Tongue (tissue), 2 donors: ENCODE data around the gene LIMCH1. TPM values are rescaled to one million over a fixed set of nuclear protein-coding genes. Genes with fewer than 3 reads are reported as not detected.
A peak's percentile ranks its signal among the peaks of the same experiment; 100 is the strongest.
"Not testable (repeated sequence)": the region's sequence is repeated elsewhere in the genome, so short reads cannot be mapped to it uniquely, and the experiment has no call there.

Experiments
- DNase-seq: peaks from one replicate; pipeline ENCODE4 v3.0.0-alpha.2; 2015
- total RNA-seq: library from RNA; depleted of rRNA; stranded (reverse); fragments of >200 nt; gene quantifications from one replicate; pipeline ENCODE4 v1.2.3, GENCODE V29; 2014

Gene LIMCH1
- total RNA-seq, 1 donor from 2014 or later = 177 TPM

DNA sequence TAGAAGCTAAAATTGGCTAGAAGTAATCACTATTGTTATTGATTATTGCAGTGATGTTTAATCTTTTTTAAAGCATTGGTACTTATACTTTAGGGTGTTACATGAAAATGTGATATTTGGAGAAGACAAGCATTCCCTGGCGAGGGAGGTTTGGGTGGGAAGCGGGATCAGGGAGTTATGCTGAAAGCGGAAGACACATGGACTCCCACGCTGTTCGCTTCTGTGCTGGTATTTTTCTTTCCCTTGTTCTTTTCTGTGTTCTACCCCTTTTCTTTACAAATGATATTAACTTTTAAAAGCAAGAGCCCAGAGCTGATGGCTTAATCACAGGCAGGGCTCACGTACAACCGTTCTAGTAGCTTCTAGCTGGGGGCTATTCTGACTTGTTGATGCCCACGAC lies 148.9 kb downstream of the LIMCH1 start:
- no peak for DNase-seq

DNA sequence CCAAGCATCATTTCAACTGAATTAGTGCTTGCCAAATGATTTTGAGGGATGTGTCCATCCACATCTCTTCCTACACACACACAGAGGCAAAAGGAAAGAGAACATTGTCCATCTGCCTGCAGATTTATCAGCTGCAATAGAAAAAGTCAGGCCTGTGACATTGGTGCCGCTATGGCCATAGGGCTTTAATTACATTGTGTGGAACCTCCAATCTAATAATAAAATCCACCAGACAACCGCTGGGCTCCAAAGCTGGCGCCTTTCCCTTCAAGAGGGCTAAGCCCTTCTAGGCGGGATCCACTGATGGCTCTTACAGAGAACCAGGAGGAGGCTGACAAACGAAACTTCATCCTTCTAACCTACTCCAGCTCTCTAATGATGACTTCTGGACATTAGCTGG lies 150.0 kb downstream of the LIMCH1 start:
- no peak for DNase-seq

DNA sequence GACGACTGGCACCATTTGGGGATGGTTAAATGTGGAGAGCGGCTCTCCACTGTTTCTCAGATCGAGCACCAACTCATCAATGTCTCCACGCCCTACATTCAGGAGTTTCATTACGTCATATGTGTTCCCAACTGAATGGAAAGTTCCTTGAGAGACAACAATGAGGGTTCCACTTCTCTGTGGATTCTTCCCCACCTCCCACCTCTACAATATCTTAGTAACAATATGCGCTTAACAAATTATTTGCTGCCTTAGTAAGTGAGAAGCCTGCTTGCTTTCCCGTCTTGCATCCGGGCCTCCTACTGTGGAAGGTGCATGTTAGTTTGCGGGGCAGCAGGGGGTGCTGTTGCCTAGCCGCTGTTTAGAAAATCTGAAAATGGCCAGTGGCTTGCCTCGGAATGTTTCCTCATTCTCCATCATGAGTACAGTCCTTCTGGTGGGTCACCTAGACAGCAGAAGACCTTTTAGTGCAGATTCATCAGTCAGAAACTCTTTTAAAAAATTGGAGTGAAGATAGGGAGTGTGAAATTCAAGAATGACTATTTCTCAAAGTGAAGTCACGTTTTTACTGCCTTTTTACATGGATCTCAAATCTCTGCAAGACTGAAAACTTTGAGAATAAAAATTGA lies 154.9 kb downstream of the LIMCH1 start:
- DNase-seq = peak; percentile 76

DNA sequence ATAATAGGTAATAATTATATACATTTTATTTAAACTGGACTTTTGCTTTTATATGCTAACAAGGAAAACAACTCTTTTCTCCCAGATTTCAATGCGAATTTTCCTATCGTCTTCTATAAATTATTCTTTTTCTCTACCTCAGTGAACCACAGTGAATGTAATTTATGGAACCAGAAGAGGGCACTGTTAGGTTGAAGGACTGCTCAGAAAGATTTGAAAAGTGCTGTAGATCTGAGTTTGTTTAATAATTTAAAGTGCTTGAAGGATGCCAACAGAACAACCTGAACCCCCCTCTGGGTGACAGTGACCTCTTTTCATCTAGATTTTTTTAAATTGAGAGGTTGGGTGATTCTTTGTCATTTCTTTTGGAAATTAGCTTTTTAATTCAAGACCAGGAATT lies 155.7 kb downstream of the LIMCH1 start:
- DNase-seq = peak; percentile 47

DNA sequence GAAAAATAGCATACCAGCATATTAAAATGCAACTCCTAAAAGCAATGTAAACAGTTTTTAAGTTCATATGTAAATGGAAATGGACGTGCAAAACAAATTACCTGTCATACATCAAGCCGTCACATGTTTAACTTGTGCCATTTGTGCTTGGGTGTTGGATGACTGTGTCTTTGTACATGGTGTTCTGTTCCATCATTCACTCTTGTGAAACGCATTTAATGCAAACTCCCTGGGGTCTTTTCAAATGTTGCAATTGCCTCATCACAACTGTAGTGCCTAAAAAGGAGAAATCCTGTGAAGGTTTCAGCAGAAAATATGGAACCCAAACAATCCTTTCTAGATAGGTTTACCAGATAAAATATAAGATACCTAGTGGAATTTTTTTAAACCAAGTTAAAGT lies 158.2 kb downstream of the LIMCH1 start:
- DNase-seq = no peak

DNA sequence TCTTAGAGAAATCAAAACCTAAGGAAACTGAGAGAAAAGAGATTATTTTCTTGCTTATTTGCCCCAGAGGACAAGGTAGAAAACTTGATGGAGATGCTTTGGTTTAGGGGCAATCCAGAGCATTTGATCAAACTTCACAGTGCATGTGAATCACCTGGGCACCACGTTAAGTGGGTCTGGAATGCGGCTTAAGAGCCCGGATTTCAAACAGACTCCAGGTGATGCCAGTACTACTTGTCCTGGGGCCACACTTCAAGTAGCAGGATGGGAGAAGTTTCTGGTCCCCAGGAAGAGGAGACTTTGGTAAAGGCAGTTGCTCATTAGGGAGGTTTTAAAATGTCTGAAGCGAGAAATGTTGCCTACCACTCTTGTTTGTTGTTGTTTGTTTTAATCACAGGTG lies 158.8 kb downstream of the LIMCH1 start:
- no peak for DNase-seq

DNA sequence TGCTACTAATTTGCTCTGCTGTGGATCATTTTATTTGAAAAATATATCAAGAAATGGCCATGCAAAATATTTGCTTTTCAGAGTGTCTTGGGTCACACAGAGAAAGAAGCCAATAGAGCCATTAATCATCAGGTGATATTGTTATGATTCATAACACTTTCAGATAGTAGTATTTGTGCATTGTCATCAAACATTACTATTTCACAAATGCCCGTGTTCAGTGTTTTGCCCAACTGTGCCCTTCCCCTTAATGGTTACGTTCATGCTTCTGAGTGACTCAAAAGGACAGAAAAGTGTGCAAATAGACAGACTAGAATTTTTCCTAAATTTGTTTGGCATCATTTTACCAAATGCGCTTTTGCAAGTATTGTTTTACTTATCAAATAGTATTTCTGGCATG lies 164.0 kb downstream of the LIMCH1 start:
- DNase-seq = no peak

DNA sequence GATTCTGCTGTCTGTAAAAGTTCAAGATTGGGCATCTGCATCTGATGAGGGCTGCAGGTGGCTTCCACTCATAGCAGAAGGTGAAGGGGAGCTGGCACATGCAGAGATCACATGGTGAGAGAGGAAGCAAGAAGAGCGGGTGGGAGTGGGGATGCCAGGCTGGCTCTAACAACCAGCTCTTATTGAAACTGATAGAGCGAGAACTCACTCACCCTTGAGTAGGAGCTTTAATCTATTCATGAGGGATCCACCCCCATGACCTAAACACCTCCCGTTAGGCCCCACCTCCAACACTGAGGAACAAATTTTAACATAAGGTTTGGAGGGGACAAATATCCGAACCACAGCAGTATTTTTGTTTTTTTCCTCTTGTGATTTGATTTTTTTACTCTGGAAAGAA lies 164.8 kb downstream of the LIMCH1 start:
- DNase-seq = no peak

DNA sequence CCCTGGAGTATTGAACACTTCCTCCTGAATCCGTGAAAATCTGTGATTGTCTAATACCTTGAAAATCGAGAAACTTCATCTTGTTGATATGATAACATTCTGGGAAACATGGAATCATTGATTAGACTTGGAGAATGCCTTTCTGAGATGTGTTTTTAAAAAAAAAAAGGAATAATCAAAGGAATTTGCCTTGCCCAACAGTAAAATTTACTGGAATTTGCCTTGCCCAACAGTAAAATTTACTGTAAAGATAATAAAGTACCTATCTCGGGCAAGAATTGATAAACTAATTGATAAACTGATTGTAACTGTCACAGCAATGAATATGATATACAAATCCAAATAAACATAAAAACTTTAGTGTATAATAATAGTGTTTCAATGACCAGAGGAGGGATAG lies 165.8 kb downstream of the LIMCH1 start:
- DNase-seq = no peak

DNA sequence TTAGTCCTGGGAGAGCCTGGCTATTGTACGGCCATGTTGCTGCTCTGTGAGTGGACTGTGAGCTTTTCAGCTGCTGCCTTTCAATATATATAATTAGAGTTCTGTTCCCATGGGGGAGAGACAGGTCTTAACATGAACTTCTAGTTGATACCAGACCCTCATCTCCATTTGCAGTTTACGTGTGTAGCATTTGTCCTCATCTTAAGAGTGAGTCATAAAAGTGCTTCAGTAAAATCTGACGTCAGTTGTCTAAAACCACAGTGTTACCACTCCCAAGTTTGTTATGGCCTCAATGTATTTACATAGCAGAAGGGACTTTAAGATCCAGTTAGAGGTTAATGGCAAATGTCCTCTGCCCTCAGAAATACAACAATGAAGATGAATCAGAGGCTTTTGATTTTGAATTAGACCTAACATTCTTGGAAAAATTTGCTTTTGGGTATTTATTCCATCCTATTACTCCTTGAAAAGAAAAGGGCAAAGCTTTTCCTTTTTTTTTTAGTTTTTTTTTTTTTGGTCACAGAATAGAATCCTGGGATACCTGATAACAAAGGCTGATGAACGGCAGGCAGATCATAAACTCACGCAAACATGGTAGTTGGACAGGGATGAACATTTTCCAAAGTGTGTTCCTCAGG lies 172.0 kb downstream of the LIMCH1 start:
- DNase-seq = peak; percentile 43

DNA sequence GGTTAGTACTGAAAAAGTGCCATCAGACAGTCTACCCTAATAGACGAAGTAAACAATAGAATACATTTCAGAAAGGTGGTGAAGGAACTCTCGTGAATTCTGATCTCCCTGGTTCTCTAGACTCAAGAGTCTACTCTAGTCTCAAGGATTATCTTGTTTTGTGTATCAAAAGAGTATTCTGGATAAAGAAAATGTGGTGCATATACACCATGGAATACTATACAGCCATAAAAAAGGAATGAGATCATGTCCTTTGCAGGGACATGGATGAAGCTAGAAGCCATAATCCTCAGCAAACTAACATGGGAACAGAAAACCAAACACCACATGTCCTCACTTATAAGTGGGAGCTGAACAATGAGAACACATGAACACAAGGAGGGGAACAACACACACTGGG lies 173.7 kb downstream of the LIMCH1 start:
- not testable (repeated sequence) for DNase-seq

DNA sequence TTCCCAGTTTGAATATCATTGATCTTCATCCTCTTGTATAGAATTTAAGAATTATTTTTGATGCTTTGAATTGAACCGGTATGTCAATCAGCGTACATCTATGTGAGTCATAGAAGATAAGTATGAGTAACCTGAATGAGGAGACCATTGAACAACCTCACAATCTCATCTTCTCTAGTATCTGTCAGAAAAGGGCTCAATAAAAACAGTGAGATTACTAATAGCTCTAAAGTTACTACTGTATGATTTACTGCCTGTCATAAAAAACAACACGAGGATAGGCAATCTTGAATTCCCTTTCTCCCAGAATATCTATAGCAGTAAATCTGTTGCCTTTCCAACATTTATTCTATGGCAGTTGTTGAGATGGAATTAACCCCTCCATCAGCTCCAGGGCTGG lies 174.5 kb downstream of the LIMCH1 start:
- no peak for DNase-seq

DNA sequence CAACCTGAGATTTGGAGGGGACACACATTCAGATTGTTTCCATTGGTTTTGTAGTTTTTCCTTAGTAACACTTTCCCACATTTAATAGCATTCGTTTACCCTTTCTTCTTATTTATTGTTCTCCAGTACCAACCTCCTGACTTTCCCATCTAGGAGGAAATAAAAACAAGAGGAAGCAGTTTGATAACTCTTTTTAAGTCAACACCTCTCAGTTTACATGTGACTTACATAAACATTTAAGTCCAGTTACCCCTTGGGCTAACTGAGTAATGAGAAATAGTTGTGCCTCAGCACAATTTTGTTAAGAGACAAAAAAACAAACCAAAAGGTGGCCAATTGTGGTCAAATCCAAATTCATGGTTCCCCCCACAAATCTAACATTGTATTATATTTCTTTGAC lies 175.8 kb downstream of the LIMCH1 start:
- no peak for DNase-seq

DNA sequence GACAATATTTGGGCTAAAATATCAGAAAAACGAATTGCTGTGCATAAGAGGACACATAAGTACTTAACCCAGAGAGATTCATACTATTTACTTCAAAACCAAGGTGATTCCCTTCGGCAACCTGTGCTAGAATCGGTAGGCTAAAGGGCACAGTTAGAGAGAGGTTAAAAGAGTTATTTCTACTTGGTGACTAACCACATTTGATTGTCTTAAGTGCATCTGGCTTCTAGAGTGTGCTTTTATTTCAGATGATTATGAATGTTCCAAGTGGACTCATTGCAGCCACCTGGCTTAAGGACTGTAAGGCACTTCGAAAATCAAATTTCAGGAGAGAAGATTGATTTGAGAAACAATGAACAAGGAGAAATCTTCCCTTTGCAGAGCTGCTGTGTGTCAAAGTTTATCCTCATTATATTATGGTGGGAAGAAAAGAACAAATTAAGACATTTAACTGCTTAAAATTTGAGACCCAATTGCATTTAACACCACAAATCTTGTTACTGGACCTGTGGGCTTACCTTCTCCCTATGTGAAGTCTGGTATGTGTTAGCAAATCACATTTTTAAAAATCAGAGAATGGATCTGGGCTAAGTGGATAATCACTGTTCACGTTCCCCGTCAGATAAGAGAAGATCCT lies 176.5 kb downstream of the LIMCH1 start:
- DNase-seq = no peak

DNA sequence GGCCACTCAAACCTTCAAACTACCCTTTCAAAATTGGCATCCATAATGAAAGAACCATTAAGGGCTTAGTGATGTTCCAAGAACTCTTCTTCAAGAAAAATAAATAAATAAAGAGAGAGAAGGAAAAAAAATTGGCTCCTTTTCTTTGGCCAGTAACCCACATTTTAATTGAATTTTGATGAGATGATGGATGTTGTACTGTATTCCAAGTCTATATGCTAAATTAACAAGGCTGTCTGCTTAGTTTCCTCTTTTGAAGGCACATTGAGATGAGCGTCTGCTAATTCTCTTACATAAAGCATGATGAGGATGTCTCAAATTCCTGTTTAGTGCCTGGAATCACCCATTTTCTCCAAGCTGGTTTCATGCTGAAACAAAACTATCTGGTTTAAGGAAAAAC lies 177.2 kb downstream of the LIMCH1 start:
- DNase-seq = peak; percentile 32

DNA sequence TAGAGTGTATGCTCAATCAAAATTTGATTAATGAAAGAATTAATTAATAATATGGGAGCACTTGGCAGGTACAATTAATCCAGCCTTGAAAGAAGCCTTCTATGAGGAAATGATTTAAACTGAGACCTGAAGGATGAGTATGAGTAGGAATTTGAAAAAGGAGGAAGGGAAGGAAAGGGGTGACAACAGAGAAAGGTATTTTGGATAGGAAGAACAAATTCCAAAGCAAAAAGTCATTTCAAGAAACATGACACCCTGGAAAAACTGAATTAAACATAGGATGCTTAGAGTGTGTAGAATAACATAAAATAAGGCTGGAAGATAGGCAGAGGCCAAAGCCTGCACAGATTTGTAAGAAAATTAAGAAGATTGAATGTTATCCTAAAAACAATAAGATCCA lies 180.9 kb downstream of the LIMCH1 start:
- DNase-seq = no peak

DNA sequence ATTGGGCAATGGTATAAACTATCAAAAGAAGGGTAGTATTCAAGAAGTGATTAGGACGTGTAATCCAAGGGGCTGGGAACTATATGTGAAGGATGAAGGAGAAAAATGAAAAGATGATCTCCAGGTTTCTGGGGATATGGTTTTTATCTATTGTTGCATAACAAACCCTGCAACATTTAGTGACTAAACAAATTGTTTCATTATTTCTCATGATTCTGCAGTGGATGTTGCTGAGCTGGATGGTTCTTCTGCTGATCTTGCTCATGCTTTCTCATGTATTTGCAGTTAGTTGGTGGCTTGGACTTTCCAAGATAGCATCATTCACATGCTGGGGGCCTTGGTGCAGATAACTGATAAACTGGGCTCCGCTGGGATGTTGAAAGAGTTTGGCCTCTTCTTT lies 181.5 kb downstream of the LIMCH1 start:
- no peak for DNase-seq

DNA sequence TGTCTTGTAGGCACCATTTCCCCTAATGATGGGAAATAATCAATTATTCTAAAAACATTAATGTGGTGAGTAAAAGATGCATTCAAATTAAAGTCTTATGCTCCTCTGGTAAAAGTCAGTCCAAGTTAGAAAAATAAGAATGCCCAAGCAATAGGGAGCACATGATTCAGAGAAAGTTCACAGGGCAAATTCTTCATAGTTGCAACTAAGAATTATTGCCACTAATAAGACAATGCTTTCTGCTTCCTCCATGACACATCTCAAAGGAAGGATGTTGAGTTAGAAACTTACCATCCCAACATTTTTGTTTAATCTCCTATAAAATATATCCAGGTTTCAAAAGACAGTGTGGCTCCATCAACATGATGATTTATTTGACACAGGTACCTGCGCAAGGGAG lies 184.2 kb downstream of the LIMCH1 start:
- DNase-seq = no peak

DNA sequence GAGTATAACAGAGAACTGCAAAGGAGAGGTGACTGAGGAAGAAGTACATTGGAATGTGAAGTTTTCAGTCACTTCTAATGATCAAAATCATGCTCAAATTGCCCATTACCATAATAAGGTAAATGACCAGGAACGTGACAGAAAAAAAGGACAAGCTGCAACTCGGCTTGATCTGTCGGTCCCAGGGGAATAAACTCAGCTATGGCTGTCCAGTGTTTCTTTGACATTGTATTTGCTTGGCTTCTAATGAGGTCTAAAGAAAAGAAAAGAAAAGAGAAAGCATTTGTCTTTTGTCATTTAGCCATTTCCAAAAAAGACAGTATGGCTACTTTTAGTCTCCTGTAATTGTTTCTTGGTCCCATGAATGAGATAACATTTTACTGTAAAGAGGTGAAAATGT lies 185.3 kb downstream of the LIMCH1 start:
- DNase-seq = no peak

DNA sequence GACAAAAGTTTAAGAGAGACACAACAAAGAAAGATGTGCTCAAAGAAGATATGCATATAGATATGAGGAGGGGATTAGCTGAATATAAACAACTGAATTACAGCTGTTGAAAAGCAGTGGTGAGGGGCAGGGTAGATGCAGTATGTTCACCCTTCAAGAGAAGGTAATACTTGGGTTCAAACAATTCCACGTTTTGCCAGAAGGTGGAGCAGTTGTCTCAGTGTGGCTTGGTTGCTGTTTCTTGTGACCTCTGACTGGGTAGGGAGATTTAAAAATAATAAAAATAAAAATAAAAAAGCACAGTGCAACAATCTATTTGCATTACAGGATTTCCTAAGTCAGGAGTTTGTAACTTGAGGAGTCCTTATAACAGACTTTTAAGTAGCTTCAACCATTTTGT lies 187.3 kb downstream of the LIMCH1 start:
- DNase-seq = no peak

DNA sequence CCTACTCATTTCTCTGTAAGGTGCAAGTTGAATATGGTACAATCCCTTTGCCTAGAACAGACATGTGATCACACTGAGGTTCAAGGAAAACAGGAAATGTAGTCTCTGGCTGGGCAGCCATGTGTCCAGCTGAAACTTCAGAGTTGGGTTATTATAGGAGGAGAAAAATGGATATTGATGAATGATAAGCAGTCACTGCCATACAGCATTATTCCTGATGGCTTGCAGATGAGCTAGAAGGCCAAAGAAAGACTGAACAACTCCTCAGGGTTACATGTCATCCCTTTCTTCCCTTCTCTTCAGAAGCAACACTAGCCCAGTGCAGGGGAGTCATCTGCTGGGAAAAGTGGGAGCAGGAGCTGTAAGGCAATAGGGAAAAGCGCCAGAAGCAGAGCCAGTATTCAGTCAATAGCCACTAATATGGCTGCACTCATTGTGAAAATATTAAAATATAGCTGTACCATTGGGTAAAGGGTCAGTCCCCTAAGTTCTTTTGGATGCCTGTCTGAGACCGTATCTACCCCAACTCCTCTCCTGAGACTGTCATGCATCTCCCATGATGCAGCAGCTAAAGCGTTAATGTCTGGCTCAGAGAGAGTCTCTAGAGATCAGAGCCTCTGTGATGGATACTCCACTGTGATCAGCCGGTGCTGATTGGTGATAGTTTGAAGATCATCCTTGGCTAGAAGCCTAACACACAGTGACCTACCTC lies 190.1 kb downstream of the LIMCH1 start:
- no peak for DNase-seq

DNA sequence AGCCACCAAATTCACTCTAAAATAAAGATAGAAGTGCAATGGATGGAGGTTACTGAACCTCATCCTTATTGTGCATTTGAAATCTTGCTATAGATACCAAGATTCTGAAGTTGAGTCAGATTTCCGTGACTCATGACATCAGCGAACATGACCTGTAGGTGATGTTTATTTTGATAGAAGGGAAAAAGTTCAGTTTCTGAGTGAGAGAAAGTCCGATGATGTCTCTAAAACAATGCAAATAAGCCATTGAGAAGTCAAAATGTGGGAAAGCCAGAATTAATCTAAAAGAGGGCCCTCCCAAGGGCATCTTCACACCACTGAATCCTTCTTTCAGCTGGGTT lies 190.6 kb downstream of the LIMCH1 start:
- DNase-seq = no peak

DNA sequence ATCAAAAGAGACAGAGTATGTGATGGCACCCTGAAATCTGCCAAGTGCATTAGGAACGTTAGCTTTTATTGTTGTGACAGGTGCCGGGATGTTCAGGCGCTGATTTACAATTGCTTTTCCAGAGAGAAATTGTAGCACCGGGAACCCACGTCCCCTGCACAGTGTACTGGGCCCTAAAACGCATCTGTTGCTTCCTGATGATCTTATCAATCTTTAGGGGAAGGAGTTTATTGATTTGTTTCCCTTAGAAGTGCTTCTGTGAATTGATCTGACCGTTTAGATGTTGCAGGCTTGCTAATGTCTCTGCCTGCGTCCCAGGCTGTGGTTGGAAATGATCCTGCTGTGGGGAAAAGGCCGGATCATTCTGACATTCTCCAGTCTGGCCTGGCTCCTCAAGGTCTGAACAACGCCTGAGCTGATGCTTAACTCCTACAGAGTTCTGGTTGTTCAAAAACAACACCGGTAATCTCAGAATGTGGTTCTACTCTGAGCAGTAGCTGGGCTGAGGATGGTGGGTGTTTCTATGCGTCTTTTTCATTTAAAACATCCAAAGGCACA lies 193.7 kb downstream of the LIMCH1 start:
- DNase-seq = no peak
